Tibial nerve (tissue), 4 donors: ENCODE data around the gene PLS1. TPM values are rescaled to one million over a fixed set of nuclear protein-coding genes. Genes with fewer than 3 reads are reported as not detected.
A peak's percentile ranks its signal among the peaks of the same experiment; 100 is the strongest.
"Not testable (repeated sequence)": the region's sequence is repeated elsewhere in the genome, so short reads cannot be mapped to it uniquely, and the experiment has no call there.

Experiments
- DNase-seq, 2 donors: peaks; one replicate each; pipeline ENCODE4 v3.0.0-alpha.2; 2019; ENCODE audit warnings: low spot score in 2 of 2
- H3K27ac ChIP-seq, 4 donors: fragments of 200-600 bp; sonication (generic) in 3 of 4; one replicate each; pipeline ENCODE4 v1.5.1; 2017 to 2019; ENCODE audit warnings: mild to moderate bottlenecking in 1 of 4
- H3K27me3 ChIP-seq, 2 donors: fragments of 200-600 bp; sonication (generic) in 1 of 2; one replicate each; pipeline versions ENCODE4 v1.5.1 to v1.6.0; 2017 to 2019
- H3K36me3 ChIP-seq, 3 donors: fragments of 200-600 bp; sonication (generic); one replicate each; pipeline ENCODE4 v1.5.1; 2018 to 2019
- H3K4me1 ChIP-seq, 4 donors: fragments of 200-600 bp; sonication (generic) in 3 of 4; one replicate each; pipeline ENCODE4 v1.5.1; 2017 to 2019
- H3K4me3 ChIP-seq, 4 donors: fragments of 200-600 bp; sonication (generic) in 3 of 4; one replicate each; pipeline ENCODE4 v1.5.1; 2017 to 2019; ENCODE audit warnings: mild to moderate bottlenecking in 1 of 4, moderate library complexity in 1 of 4
- H3K9me3 ChIP-seq, 4 donors: fragments of 200-600 bp; sonication (generic) in 3 of 4; one replicate each; pipeline ENCODE4 v1.5.1; 2017 to 2019
- EP300 ChIP-seq, 2 donors: sonication (generic); formaldehyde crosslinking; IDR thresholded peaks; one replicate each; pipeline ENCODE4 v1.6.1; 2017; ENCODE audit warnings: antibody characterized with exemption in 2 of 2, mild to moderate bottlenecking in 1 of 2
- POLR2A ChIP-seq, 2 donors: fragments of 450-650 bp; IDR thresholded peaks; one replicate each; pipeline ENCODE4 v1.6.1; 2017; ENCODE audit warnings: antibody characterized with exemption in 2 of 2, mild to moderate bottlenecking in 2 of 2, moderate library complexity in 2 of 2
- WGBS, 2 donors: methylation state at CpG; one replicate each; pipeline ENCODE4 v1.1.5; 2018; 5-methylcytosine and 5-hydroxymethylcytosine counted together
- total RNA-seq, 4 donors: library from RNA; depleted of rRNA; stranded (reverse); fragments of >200 nt; gene quantifications; one replicate each; pipeline ENCODE4 v1.1.0, GENCODE V29; 2016
- TF ChIP-seq, protein P1 (sequence below), 5 experiments: fragments of 200-600 bp in 3 of 5; fragments of 450-650 bp in 2 of 5; sonication (generic) in 3 of 5; IDR thresholded peaks; one replicate each; pipeline ENCODE4 v1.5.1; 2016 to 2019; ENCODE audit warnings: antibody characterized with exemption in 5 of 5, mild to moderate bottlenecking in 3 of 5, moderate library complexity in 2 of 5

Gene PLS1
- total RNA-seq, 4 donors from 2014 or later: 0.66 to 3.6 (median 0.90) TPM; not detected in 1

DNA sequence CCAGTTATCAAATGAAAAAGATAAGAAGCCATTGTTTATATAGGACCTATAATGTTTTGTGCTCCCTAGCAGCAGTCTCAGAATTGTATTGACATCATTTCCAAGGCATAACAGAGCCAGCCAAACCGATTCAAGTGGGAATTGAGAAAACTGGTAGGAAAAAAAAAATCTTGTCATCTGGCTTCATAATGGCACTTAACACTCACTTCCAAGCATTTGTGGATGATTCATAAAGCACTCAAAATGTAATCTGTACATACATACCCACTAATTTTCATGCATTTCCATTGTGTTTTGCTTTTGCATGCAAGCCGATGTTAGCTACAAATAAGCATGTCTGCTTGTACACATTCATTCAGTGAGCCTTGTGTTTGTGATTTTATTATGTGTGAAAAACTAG lies 109.0 kb downstream of the PLS1 start:
- no peaks in the 10 kb centered on the region for H3K9me3 ChIP-seq
- DNase-seq: no peak
- no peak for TF ChIP-seq POLR2A (IDR thresholded peaks at IDR 0.05)
- no peak for TF ChIP-seq EP300 (IDR thresholded peaks at IDR 0.05)
- no peaks in the 10 kb centered on the region for H3K27me3 ChIP-seq
- H3K4me1 ChIP-seq: no peaks in the 10 kb centered on the region
- no peak overlapping the region for H3K27ac ChIP-seq
- H3K4me3 ChIP-seq: no peak overlapping the region
- H3K36me3 ChIP-seq: no peaks in the 10 kb centered on the region
- WGBS, 2 donors: 58 to 73% methylated on average over 2 of the region's 2 CpGs

- no peaks in the 10 kb centered on the region for H3K9me3 ChIP-seq
- H3K4me1 ChIP-seq: no peaks in the 10 kb centered on the region
- WGBS, 2 donors: 78 to 88% methylated on average over 7 of the region's 7 CpGs
- no peaks in the 10 kb centered on the region for H3K27me3 ChIP-seq
- no peaks in the 10 kb centered on the region for H3K36me3 ChIP-seq
- TF ChIP-seq, protein P1, sequence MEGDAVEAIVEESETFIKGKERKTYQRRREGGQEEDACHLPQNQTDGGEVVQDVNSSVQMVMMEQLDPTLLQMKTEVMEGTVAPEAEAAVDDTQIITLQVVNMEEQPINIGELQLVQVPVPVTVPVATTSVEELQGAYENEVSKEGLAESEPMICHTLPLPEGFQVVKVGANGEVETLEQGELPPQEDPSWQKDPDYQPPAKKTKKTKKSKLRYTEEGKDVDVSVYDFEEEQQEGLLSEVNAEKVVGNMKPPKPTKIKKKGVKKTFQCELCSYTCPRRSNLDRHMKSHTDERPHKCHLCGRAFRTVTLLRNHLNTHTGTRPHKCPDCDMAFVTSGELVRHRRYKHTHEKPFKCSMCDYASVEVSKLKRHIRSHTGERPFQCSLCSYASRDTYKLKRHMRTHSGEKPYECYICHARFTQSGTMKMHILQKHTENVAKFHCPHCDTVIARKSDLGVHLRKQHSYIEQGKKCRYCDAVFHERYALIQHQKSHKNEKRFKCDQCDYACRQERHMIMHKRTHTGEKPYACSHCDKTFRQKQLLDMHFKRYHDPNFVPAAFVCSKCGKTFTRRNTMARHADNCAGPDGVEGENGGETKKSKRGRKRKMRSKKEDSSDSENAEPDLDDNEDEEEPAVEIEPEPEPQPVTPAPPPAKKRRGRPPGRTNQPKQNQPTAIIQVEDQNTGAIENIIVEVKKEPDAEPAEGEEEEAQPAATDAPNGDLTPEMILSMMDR (IDR thresholded peaks at IDR 0.05): no peak
- TF ChIP-seq EP300 (IDR thresholded peaks at IDR 0.05) (no peak), POLR2A (IDR thresholded peaks at IDR 0.05) (no peak)
- H3K27ac ChIP-seq: no peak overlapping the region
- H3K4me3 ChIP-seq: no peak overlapping the region
- no peak for DNase-seq
These were observed 110.3 kb downstream of the PLS1 start for GRCh38 chr3:142706321-142707127.

DNA sequence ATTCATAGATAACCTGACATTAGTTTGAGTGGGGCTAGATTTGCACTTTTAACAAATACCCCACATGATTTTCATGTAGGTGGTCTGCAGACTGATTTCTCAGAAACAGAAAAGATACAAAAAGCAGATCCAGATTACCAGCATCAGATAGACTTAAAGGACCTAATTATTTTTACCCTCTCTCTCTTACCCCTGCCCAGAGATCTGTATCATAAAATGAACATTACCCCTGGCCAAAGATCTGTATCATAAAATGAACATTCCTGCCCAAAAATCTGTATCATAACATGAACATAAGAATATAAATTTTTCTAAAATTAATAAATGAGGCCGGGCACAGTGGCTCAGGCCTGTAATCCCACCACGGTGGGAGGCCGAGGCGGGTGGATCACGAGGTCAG lies 113.0 kb downstream of the PLS1 start:
- H3K36me3 ChIP-seq: no peaks in the 10 kb centered on the region
- no peaks in the 10 kb centered on the region for H3K27me3 ChIP-seq
- no peak for DNase-seq
- H3K9me3 ChIP-seq: no peaks in the 10 kb centered on the region
- no peak overlapping the region for H3K27ac ChIP-seq
- TF ChIP-seq EP300 (IDR thresholded peaks at IDR 0.05): no peak
- no peak for TF ChIP-seq POLR2A (IDR thresholded peaks at IDR 0.05)
- TF ChIP-seq, protein P1 (IDR thresholded peaks at IDR 0.05): no peak
- no peak overlapping the region for H3K4me3 ChIP-seq
- 89 to 97% methylated on average over 5 of the region's 5 CpGs for WGBS, 2 donors
- no peaks in the 10 kb centered on the region for H3K4me1 ChIP-seq

GRCh38 chr3:142714882-142715281 lies 118.7 kb downstream of the PLS1 start:
- DNase-seq, H3K4me1 ChIP-seq, H3K27ac ChIP-seq, H3K9me3 ChIP-seq, H3K27me3 ChIP-seq, H3K36me3 ChIP-seq, H3K4me3 ChIP-seq: not testable (repeated sequence)
- WGBS, 2 donors: 92 to 98% methylated on average over 3 of the region's 3 CpGs

GRCh38 chr3:142716102-142716501 lies 119.9 kb downstream of the PLS1 start:
- no peaks in the 10 kb centered on the region for H3K4me1 ChIP-seq
- DNase-seq: no peak
- WGBS, 2 donors: 79 to 82% methylated on average over 4 of the region's 4 CpGs
- no peak for TF ChIP-seq EP300 (IDR thresholded peaks at IDR 0.05)
- TF ChIP-seq, protein P1 (IDR thresholded peaks at IDR 0.05): no peak
- no peak overlapping the region for H3K27ac ChIP-seq
- H3K9me3 ChIP-seq: no peaks in the 10 kb centered on the region
- no peaks in the 10 kb centered on the region for H3K27me3 ChIP-seq
- no peak overlapping the region for H3K4me3 ChIP-seq
- H3K36me3 ChIP-seq: no peaks in the 10 kb centered on the region

DNA sequence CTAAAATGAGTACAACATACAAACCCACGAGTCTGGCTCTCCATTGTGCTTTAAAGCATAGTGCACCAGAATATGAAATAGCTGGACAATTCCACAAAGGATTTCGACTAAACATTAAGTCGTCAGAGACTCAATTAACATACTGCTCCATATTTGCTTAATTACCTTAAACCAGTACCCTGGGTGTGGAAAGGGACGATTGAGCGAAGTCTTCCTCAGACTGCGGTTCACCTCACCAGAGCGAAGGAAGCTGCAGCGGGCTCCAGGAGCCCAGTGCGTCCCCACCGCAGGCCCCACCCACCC lies 127.4 kb downstream of the PLS1 start:
- Histone ChIP-seq H3K9me3 (no peaks in the 10 kb centered on the region), H3K27me3 (no peaks in the 10 kb centered on the region), H3K27ac (peak overlapping the region; percentile 81 to 96 (median 88)), H3K36me3 (no peaks in the 10 kb centered on the region), H3K4me1 (peaks cover 0 to 19% (median 0%) of the 10 kb centered on the region in 4 donors), H3K4me3 (peak overlapping the region; percentile 64 to 88 (median 74))
- DNase-seq: no peak
- TF ChIP-seq, protein P1 (IDR thresholded peaks at IDR 0.05): no peak
- no peak for TF ChIP-seq POLR2A (IDR thresholded peaks at IDR 0.05)
- TF ChIP-seq EP300 (IDR thresholded peaks at IDR 0.05): no peak
- WGBS, 2 donors: 0 to 3% methylated on average over 10 of the region's 10 CpGs
